Cerebellar nuclear complex (tissue), 1 donor: ENCODE data around the gene CLCA1.

ENCODE experiments used
- DNase-seq, 2 experiments: peaks; one replicate each; lab custom pipeline; 2025; lab: John Stamatoyannopoulos, UW

The CLCA1 gene

GRCh38 chr1:86468501-86468977 is at the start of gene CLCA1:
TSS of gene CLCA1 (plus strand) at chr1:86468927. CDS start at chr1:86468972, 45 bp downstream.
- DNase-seq, result no peak

GRCh38 chr1:86419277-86419903 is 49.3 kb upstream of the CLCA1 start:
- no peak for DNase-seq

- no peak for DNase-seq
Measured at GRCh38 chr1:86421601-86422280, 47.0 kb upstream of the CLCA1 start.

- no peak for DNase-seq
Measured at GRCh38 chr1:86423473-86423872, 45.3 kb upstream of the CLCA1 start.

- no peak for DNase-seq
Measured at GRCh38 chr1:86423873-86424272, 44.9 kb upstream of the CLCA1 start, which contains the start of gene CLCA2. TSS of gene CLCA2 (plus strand) at chr1:86424171. CDS start at chr1:86424248, 77 bp downstream.

- DNase-seq, result no peak
Measured at GRCh38 chr1:86429122-86429725, 39.5 kb upstream of the CLCA1 start.

GRCh38 chr1:86429835-86430234 is 38.9 kb upstream of the CLCA1 start:
- DNase-seq, result no peak

- no peak for DNase-seq
Measured at GRCh38 chr1:86430376-86430775, 38.4 kb upstream of the CLCA1 start.

- no peak for DNase-seq
Measured at GRCh38 chr1:86434059-86434458, 34.7 kb upstream of the CLCA1 start.

- DNase-seq, result no peak
Measured at GRCh38 chr1:86435327-86435726, 33.4 kb upstream of the CLCA1 start.

- no peak for DNase-seq
Measured at GRCh38 chr1:86436041-86436440, 32.7 kb upstream of the CLCA1 start.

GRCh38 chr1:86441581-86441980 is 27.1 kb upstream of the CLCA1 start:
- DNase-seq, result no peak

- no peak for DNase-seq
Measured at GRCh38 chr1:86441997-86442396, 26.7 kb upstream of the CLCA1 start.

GRCh38 chr1:86445919-86446318 is 22.8 kb upstream of the CLCA1 start:
- DNase-seq, result no peak

GRCh38 chr1:86447198-86447790 is 21.4 kb upstream of the CLCA1 start:
- DNase-seq, result no peak

GRCh38 chr1:86448670-86449069 is 20.1 kb upstream of the CLCA1 start:
- no peak for DNase-seq

GRCh38 chr1:86449103-86449502 is 19.6 kb upstream of the CLCA1 start:
- no peak for DNase-seq

GRCh38 chr1:86450847-86451246 is 17.9 kb upstream of the CLCA1 start:
- DNase-seq, result no peak

GRCh38 chr1:86453664-86454063 is 15.1 kb upstream of the CLCA1 start:
- no peak for DNase-seq

GRCh38 chr1:86455073-86455472 is 13.7 kb upstream of the CLCA1 start:
- no peak for DNase-seq

GRCh38 chr1:86460998-86461397 is 7.7 kb upstream of the CLCA1 start:
- DNase-seq, result no peak

GRCh38 chr1:86461482-86461881 is 7.2 kb upstream of the CLCA1 start:
- DNase-seq, result no peak

- no peak for DNase-seq
Measured at GRCh38 chr1:86464819-86465218, 3.9 kb upstream of the CLCA1 start.
